Heart right ventricle (tissue), 16 donors: ENCODE measurements around the gene OR2V2. TPM values are rescaled to one million over a fixed set of nuclear protein-coding genes. Genes with fewer than 3 reads are reported as not detected.

Source experiments
- ATAC-seq, 8 donors: fragments of 200-7000 bp; cut with Tn5 transposase; one replicate each; pipeline ENCODE4 v1.9.1; 2020; ENCODE audit warnings: mild to moderate bottlenecking in 8 of 8, moderate library complexity in 8 of 8, moderate number of reproducible peaks in 1 of 8
- DNase-seq, 2 donors: peaks; one replicate each; pipeline ENCODE4 v3.0.0-alpha.2; 2020
- H3K27ac ChIP-seq, 10 donors: fragments of 200-600 bp; sonication (generic) in 2 of 10; one replicate each; pipeline versions ENCODE4 v1.5.0 to v1.8.0; 2020 to 2022; ENCODE audit warnings: mild to moderate bottlenecking in 3 of 10
- H3K27me3 ChIP-seq, 7 donors: fragments of 200-600 bp; one replicate each; pipeline ENCODE4 v1.8.0; 2021 to 2022; ENCODE audit warnings: mild to moderate bottlenecking in 2 of 7
- H3K36me3 ChIP-seq, 9 donors: fragments of 200-600 bp; sonication (generic) in 1 of 9; one replicate each; pipeline versions ENCODE4 v1.5.0 to v1.8.0; 2020 to 2022; ENCODE audit warnings: mild to moderate bottlenecking in 2 of 9
- H3K4me1 ChIP-seq, 9 donors: fragments of 200-600 bp; sonication (generic) in 1 of 9; one replicate each; pipeline versions ENCODE4 v1.5.0 to v1.8.0; 2020 to 2022; ENCODE audit warnings: mild to moderate bottlenecking in 4 of 9
- H3K4me3 ChIP-seq, 10 donors: fragments of 200-600 bp; sonication (generic) in 2 of 10; one replicate each; pipeline versions ENCODE4 v1.5.0 to v1.8.0; 2020 to 2022; ENCODE audit warnings: mild to moderate bottlenecking in 7 of 10, moderate library complexity in 2 of 10
- H3K9me3 ChIP-seq, 11 donors: fragments of 200-600 bp in 10 of 11; sonication (generic) in 2 of 11; one replicate each; pipeline versions ENCODE4 v1.5.0 to v1.8.0; 2013 to 2022; ENCODE audit warnings: mild to moderate bottlenecking in 2 of 11, control low read depth in 1 of 11, moderate library complexity in 1 of 11
- CTCF ChIP-seq, 9 donors: fragments of 200-600 bp; sonication (generic) in 2 of 9; IDR thresholded peaks; one replicate each; pipeline versions ENCODE4 v1.5.0 to v1.8.0; 2021 to 2022; ENCODE audit warnings: antibody characterized with exemption in 9 of 9, mild to moderate bottlenecking in 5 of 9, moderate library complexity in 1 of 9
- WGBS, 2 donors: extraction: QIAGEN DNeasy Blood & Tissue Kit; methylation state at CpG; one replicate each; pipeline ENCODE4 v1.1.7; 2013; ENCODE audit warnings: inconsistent platforms in 1 of 2; 5-methylcytosine and 5-hydroxymethylcytosine counted together
- intact Hi-C, 10 donors: fragments of 100-400 bp; cut with DNase I; formaldehyde crosslinking; loops; one replicate each; pipeline versions ENCODE4 v1.11.1 to v1.14.2; 2022
- polyA plus RNA-seq, 2 donors: library from polyadenylated mRNA; stranded (reverse); fragments of 200-250 nt; gene quantifications; one replicate each; pipeline ENCODE4 v1.2.3, GENCODE V29; 2013
- total RNA-seq, 10 donors: library from RNA; stranded (reverse); fragmentation: NEBNext Ultra II Directional in 3 of 10; extraction: Animal tissue kit (Norgen Biotek cat#: 25700) in 3 of 10; gene quantifications; one replicate each; pipeline versions ENCODE4 v1.2.1 to v1.2.4, GENCODE V29; 2021 to 2023
- donor health status: Arrhythmogenic right ventricular cardiomyopathy.
- donor health status: ischemic (EF 13 %, LVEDD 7.1; RV severe dilation, severe dysfunction).
- donor health status: healthy with polysubstance abuse.
- donor health status: DM: no; HTN: yes; CAD: no.
- donor health status: DM: no; HTN: no; CAD: no.
- donor health status: ischemic (EF 25% LVEDD 6.9; RV normal size, moderate dysfunction).
- donor health status: ischemic (EF 25% LVEDD 5.7; RV mildly dilated, moderate dysfunction).
- donor health status: healthy.
- donor health status: DM: yes; HTN: yes; CAD: no.
- donor health status: Ischemic cardiomyopathy.
- donor health status: ischemic (EF 35%, LVEDD 5.7; RV mildly dilated, moderate dysfunction).
- donor health status: nonischemic (EF 11% LVEDD 7.7; RV severe dilation, severe dysfunction).
- donor health status: DM: yes; HTN: yes; CAD: no.
- donor health status: PGD.
- donor health status: ischemic (EF 29% LVEDD 5.4; RV normal size, mild dysfunction).
- donor health status: nonischemic (EF 23%, LVEDD 6.1; RV moderate dilation, normal function).

OR2V2 gene
- total and polyA plus RNA-seq, 12 donors, result not detected

DNA sequence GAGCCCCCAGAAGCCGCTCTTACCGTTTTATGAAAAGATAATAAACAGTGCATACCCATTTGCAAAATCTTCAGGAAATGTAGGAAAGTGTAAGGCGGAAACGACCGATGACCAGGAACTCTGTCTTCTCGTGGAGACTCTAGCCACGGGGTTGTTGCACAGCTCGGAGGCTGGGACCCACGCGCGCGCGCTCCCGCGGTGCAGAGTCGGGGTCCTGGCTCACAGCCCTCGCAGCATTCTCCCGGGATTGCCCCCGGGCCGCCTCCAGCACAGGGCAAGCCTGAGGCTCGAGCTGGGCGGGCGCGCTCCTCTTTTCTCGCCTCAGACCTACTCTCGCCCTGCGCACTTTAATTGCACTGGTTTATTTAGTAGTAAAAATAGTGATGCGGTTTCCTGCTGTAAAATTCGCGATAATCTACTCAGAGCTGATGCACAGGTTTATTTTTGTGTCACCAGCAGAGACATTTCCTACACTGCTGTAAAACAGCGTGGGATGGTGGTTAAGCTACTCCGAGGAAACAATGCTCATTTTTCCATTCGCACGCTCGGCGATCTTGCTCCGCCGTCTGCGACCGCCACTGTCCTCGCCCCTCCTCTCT lies 42.1 kb downstream of the OR2V2 start:
- peak overlapping the region in 9 of 10 donors; percentile 59 to 95 (median 80) for H3K27ac ChIP-seq
- H3K4me3 ChIP-seq, result peak overlapping the region; percentile 66 to 96 (median 81)
- intact Hi-C loops, result loop anchor here in 7 of 10 donors (1.0 to 10.0 kb wide), 7 partner anchors 17 to 405 kb away; partner anchors contain the start of genes TRIM52 (in 6 of the 7), MGAT1 (in 3 of the 7), RACK1 (in 1 of the 7) and TRIM41 (in 1 of the 7)
- DNase-seq (peak in 1 of 2 donors; percentile 55), ATAC-seq (peak in 1 of 8 donors; percentile 5)
- H3K27me3 ChIP-seq, result peaks cover 0 to 5% (median 0%) of the 10 kb centered on the region in 7 donors
- 0% methylated on average over 41 of the region's 41 CpGs for WGBS, 2 donors
- H3K4me1 ChIP-seq, result peaks cover 3 to 54% (median 28%) of the 10 kb centered on the region in 9 donors
- H3K36me3 ChIP-seq, result no peaks in the 10 kb centered on the region
- no peaks in the 10 kb centered on the region for H3K9me3 ChIP-seq
- TF ChIP-seq CTCF (IDR thresholded peaks at IDR 0.05), result no peak

- no peak for ATAC-seq
- H3K27ac ChIP-seq, result peak overlapping the region in 9 of 10 donors; percentile 77 to 95 (median 92)
- peaks cover 0 to 5% (median 0%) of the 10 kb centered on the region in 7 donors for H3K27me3 ChIP-seq
- TF ChIP-seq CTCF (IDR thresholded peaks at IDR 0.05), result no peak
- no peak for DNase-seq
- WGBS, 2 donors, result 0 to 1% methylated on average over 52 of the region's 52 CpGs
- H3K36me3 ChIP-seq, result no peaks in the 10 kb centered on the region
- intact Hi-C loops, result loop anchor here in 8 of 10 donors (1.0 to 10.0 kb wide), 9 partner anchors 16 to 405 kb away; partner anchors contain the start of genes TRIM52 (in 7 of the 8), MGAT1 (in 3 of the 8), TRIM41 (in 2 of the 8) and RACK1 (in 1 of the 8)
- H3K9me3 ChIP-seq, result no peaks in the 10 kb centered on the region
- H3K4me3 ChIP-seq, result peak overlapping the region; percentile 66 to 96 (median 81)
- H3K4me1 ChIP-seq, result peaks cover 3 to 52% (median 26%) of the 10 kb centered on the region in 9 donors
These were observed 42.8 kb downstream of the OR2V2 start for GRCh38 chr5:181189962-181190710.

DNA sequence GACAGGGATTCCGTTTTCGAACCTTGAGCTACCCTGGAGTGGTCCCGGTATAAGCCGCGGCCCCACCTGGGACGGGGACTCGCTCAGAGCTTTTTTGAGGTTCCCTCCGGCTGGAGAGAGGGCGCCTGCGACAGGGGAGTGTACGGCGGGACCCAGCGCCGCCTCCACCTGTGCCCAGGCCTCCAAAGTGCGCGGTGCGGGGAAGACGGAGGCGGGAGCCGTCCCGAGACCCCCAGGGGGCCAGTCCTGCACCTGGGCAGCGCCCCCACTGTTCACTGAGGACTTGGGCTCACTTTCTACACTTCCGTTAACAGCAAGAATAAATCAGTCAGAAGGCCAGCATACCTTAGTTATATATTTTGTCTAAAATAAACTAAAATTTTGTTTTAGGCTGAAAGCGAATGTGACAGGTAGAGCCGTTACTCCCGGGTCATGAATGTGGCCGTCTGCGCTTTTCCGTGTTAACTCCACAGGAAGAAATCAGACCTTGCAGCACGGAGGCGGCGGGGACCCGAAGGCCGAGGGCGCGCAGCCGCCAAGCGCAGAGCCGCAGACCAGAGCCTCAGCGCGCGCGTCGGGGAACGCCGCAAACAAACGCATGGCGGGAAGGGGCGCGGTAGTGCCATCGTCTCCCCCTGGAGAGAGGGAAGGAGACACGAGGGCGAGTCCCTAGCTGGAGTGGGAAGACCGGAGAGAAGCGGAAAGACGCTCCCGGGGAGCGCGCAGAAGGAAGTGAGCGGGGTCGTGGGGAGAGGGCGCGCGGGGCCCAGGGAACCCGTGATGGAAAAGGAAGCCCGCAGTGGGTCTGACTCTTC lies 43.5 kb downstream of the OR2V2 start:
- ATAC-seq (peak; percentile 4 to 26 (median 18)), DNase-seq (peak; percentile 36 to 63)
- intact Hi-C loops, result loop anchor here in 6 of 10 donors (1.0 to 5.0 kb wide), 8 partner anchors 15 to 71 kb away; partner anchors contain the start of genes TRIM41 (in 3 of the 6) and TRIM52 (in 1 of the 6)
- 0% methylated on average over 66 of the region's 66 CpGs for WGBS, 2 donors
- Histone ChIP-seq H3K4me3 (peak overlapping the region; percentile 66 to 96 (median 81)), H3K9me3 (no peaks in the 10 kb centered on the region), H3K4me1 (peaks cover 3 to 51% (median 24%) of the 10 kb centered on the region in 9 donors), H3K27me3 (peaks cover 0 to 5% (median 0%) of the 10 kb centered on the region in 7 donors), H3K27ac (peak overlapping the region in 9 of 10 donors; percentile 80 to 96 (median 92)), H3K36me3 (no peaks in the 10 kb centered on the region)
- TF ChIP-seq CTCF (IDR thresholded peaks at IDR 0.05), result peak in 6 of 9 donors; percentile 7 to 48 (median 35)
